ENCODE results near the gene TUBB.

DNA sequence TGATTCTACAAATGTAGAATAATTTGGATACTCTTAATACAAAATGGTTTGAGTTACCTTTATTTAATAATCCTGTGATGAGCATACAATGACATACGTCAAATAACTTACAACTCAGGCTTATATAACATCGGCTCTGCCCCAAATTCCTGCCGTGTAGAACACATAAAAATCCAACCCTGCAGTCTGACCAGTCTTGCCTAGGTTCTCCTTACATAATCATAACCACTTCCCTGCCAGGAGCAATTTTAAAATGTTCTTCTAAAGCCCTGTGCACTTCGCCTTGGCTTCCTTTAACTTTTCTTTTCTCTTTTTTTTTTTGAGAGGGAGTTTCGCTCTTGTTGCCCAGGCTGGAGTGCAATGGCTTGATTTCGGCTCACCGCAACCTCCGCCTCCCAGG lies 40.4 kb downstream of the TUBB start:
- no peak for TF ChIP-seq POLR2A (IDR thresholded peaks at IDR 0.05)
- TF ChIP-seq, protein P1, sequence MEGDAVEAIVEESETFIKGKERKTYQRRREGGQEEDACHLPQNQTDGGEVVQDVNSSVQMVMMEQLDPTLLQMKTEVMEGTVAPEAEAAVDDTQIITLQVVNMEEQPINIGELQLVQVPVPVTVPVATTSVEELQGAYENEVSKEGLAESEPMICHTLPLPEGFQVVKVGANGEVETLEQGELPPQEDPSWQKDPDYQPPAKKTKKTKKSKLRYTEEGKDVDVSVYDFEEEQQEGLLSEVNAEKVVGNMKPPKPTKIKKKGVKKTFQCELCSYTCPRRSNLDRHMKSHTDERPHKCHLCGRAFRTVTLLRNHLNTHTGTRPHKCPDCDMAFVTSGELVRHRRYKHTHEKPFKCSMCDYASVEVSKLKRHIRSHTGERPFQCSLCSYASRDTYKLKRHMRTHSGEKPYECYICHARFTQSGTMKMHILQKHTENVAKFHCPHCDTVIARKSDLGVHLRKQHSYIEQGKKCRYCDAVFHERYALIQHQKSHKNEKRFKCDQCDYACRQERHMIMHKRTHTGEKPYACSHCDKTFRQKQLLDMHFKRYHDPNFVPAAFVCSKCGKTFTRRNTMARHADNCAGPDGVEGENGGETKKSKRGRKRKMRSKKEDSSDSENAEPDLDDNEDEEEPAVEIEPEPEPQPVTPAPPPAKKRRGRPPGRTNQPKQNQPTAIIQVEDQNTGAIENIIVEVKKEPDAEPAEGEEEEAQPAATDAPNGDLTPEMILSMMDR (IDR thresholded peaks at IDR 0.05), result no peak
